PFSK-1 (cell line): ENCODE results near the gene CCDC70.

Experiments used
- FOXP2 ChIP-seq: optimal IDR thresholded peaks from 2 replicates; pipeline ENCODE3; 2011; ENCODE audit warnings: borderline replicate concordance, control low read depth, inconsistent platforms; ENCODE audit not compliant: insufficient read depth; ENCODE audit errors: extremely low read length, extremely low read depth
- POLR2AphosphoS5 ChIP-seq: IDR thresholded peaks from 2 replicates; pipeline ENCODE4 v1.6.1; 2012; ENCODE audit warnings: low read depth, mild to moderate bottlenecking, control low read depth, low read length, moderate library complexity
- SIN3A ChIP-seq: IDR thresholded peaks from 2 replicates; pipeline ENCODE4 v1.6.1; 2012; ENCODE audit warnings: mild to moderate bottlenecking, low read length, moderate library complexity, borderline replicate concordance; ENCODE audit not compliant: insufficient read depth
- TAF1 ChIP-seq: IDR thresholded peaks from 2 replicates; pipeline ENCODE4 v1.6.1; 2012; ENCODE audit warnings: low read length, control low read depth, borderline replicate concordance; ENCODE audit not compliant: insufficient read depth
- TF ChIP-seq, protein P1 (sequence below), 2 experiments: IDR thresholded peaks; 2 replicates each; pipeline versions ENCODE4 v1.6.1 to v1.8.0; 2011 to 2012; ENCODE audit warnings: low read depth in 2 of 2, low read length in 2 of 2, control low read depth in 1 of 2, inconsistent platforms in 1 of 2, mild to moderate bottlenecking in 1 of 2, moderate library complexity in 1 of 2; ENCODE audit not compliant: insufficient read depth in 1 of 2

The CCDC70 gene

DNA sequence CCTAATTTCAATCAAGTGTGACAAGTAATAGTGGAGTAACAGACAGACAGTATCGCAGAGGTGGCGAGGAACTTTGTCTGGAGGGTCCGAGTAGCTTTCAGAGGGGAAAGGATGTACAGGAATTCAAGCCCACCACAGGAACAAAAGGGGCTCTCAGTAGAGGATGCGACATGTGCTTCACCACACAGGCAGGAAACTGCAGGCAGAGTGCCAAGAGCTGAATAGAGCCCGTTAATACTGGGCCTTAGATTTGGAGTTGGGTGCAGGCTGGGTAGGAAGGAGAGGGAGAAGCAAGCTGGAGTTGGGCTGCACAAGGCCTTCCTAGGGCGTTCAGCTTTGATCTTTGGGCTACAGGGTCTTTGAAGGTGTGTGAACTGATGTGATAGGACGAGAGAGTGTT, 1.2 kb downstream of the CCDC70 start:
- TF ChIP-seq TAF1 = no peak
- TF ChIP-seq FOXP2 = no peak
- no peak for TF ChIP-seq POLR2AphosphoS5
- TF ChIP-seq SIN3A = no peak
- TF ChIP-seq, protein P1, sequence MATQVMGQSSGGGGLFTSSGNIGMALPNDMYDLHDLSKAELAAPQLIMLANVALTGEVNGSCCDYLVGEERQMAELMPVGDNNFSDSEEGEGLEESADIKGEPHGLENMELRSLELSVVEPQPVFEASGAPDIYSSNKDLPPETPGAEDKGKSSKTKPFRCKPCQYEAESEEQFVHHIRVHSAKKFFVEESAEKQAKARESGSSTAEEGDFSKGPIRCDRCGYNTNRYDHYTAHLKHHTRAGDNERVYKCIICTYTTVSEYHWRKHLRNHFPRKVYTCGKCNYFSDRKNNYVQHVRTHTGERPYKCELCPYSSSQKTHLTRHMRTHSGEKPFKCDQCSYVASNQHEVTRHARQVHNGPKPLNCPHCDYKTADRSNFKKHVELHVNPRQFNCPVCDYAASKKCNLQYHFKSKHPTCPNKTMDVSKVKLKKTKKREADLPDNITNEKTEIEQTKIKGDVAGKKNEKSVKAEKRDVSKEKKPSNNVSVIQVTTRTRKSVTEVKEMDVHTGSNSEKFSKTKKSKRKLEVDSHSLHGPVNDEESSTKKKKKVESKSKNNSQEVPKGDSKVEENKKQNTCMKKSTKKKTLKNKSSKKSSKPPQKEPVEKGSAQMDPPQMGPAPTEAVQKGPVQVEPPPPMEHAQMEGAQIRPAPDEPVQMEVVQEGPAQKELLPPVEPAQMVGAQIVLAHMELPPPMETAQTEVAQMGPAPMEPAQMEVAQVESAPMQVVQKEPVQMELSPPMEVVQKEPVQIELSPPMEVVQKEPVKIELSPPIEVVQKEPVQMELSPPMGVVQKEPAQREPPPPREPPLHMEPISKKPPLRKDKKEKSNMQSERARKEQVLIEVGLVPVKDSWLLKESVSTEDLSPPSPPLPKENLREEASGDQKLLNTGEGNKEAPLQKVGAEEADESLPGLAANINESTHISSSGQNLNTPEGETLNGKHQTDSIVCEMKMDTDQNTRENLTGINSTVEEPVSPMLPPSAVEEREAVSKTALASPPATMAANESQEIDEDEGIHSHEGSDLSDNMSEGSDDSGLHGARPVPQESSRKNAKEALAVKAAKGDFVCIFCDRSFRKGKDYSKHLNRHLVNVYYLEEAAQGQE (IDR thresholded peaks at IDR 0.05; ENCODE audit: insufficient read depth in 1 of 2, low read depth in 2 of 2, low read length in 2 of 2) = no peak

DNA sequence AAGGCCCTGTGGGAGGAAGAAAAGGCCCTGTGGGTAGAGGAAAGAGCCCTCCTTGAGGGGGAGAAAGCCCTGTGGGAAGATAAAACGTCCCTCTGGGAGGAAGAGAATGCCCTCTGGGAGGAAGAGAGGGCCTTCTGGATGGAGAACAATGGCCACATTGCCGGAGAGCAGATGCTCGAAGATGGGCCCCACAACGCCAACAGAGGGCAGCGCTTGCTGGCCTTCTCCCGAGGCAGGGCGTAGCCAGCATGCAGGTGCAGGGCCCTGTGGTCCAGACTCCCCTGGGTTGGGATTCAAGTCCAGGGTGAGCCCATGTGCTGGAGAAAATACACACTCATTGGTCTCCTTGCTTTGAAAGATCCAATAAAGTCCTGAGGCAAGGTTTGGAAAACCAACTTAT, 4.1 kb downstream of the CCDC70 start:
- TF ChIP-seq FOXP2 = no peak
- no peak for TF ChIP-seq SIN3A
- no peak for TF ChIP-seq POLR2AphosphoS5
- no peak for TF ChIP-seq TAF1
- TF ChIP-seq, protein P1 (IDR thresholded peaks at IDR 0.05; ENCODE audit: insufficient read depth in 1 of 2, low read depth in 2 of 2, low read length in 2 of 2) = no peak

GRCh38 chr13:51867062-51867461, 5.3 kb downstream of the CCDC70 start:
- TF ChIP-seq, protein P1 (IDR thresholded peaks at IDR 0.05; ENCODE audit: insufficient read depth in 1 of 2, low read depth in 2 of 2, low read length in 2 of 2) = no peak
- TF ChIP-seq SIN3A (no peak), FOXP2 (no peak), POLR2AphosphoS5 (no peak), TAF1 (no peak)

DNA sequence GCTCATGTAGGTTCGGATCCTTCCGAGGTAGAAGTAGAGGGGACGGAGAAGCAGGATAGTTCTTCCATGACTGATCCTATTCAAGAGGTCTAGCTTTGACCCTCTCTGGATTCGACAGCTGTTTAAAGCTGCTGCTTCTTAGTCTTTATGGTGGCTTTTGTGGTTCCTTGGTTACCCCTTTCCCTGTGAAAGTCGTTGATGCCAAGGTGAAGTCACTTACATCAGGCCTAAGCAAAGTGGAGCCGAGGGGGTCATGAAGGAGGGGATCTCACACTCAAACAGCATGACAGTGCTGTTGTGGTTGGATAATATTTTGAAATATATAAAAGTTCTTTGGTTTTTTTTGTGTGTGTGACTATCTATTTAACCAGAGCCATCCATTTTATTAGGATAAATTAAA, 8.1 kb downstream of the CCDC70 start:
- TF ChIP-seq, protein P1 (IDR thresholded peaks at IDR 0.05; ENCODE audit: insufficient read depth in 1 of 2, low read depth in 2 of 2, low read length in 2 of 2) = no peak
- TF ChIP-seq TAF1 (no peak), POLR2AphosphoS5 (no peak), SIN3A (no peak), FOXP2 (no peak)

DNA sequence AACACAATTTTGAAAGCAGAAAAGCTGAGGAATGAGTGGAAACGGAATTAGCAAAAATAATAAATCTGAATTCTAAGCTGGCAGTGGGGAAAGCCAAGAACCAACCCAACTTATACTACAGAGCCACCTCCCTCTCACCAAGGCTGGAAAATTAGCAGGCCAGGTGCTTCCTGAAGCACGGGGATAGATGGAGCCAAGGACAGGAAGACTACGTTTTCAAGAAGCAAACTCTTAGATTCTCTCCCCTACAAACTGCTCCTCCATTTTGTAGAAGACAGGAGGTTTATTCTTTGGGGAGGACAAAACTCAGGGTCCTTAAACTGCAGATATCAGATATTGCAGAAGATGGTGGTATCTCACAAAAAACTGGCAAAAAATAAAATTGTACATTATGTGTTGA, 8.8 kb downstream of the CCDC70 start:
- TF ChIP-seq, protein P1 (IDR thresholded peaks at IDR 0.05; ENCODE audit: insufficient read depth in 1 of 2, low read depth in 2 of 2, low read length in 2 of 2) = no peak
- TF ChIP-seq TAF1 (no peak), FOXP2 (no peak)
